Mesothelial cell of epicardium (in vitro differentiated cells): ENCODE data around the gene CYRIA. TPM values are rescaled to one million over a fixed set of nuclear protein-coding genes. Genes with fewer than 3 reads are reported as not detected.

Source experiments
- DNase-seq, 2 experiments: peaks; one replicate each; pipeline ENCODE4 v3.0.0; 2021; ENCODE audit warnings: low spot score in 2 of 2; ENCODE audit not compliant: unreplicated experiment in 2 of 2
- H3K27ac Mint-ChIP-seq: 2 replicates; pipeline ENCODE4 v1.8.0; 2021; ENCODE audit warnings: mixed read lengths
- H3K27me3 Mint-ChIP-seq: 2 replicates; pipeline ENCODE4 v1.8.0; 2021; ENCODE audit warnings: low read depth, mixed read lengths
- H3K36me3 Mint-ChIP-seq: 2 replicates; pipeline ENCODE4 v1.8.0; 2021; ENCODE audit warnings: mixed read lengths
- H3K4me1 Mint-ChIP-seq: 2 replicates; pipeline ENCODE4 v1.8.0; 2021; ENCODE audit warnings: mixed read lengths
- H3K4me3 Mint-ChIP-seq: 2 replicates; pipeline ENCODE4 v1.8.0; 2021; ENCODE audit warnings: mild to moderate bottlenecking, moderate library complexity, mixed read lengths
- H3K9me3 Mint-ChIP-seq: 2 replicates; pipeline ENCODE4 v1.8.0; 2021; ENCODE audit warnings: mixed read lengths
- total RNA-seq: library from RNA; stranded (reverse); gene quantifications from 3 replicates; pipeline ENCODE4 v1.2.1, GENCODE V29; 2021
- TF ChIP-seq, protein P1 (sequence below): fragments of 200-600 bp; sonication (generic); IDR thresholded peaks from one replicate; pipeline ENCODE4 v1.5.0; 2021; ENCODE audit warnings: antibody characterized with exemption; ENCODE audit not compliant: unreplicated experiment

CYRIA gene
- total RNA-seq, 1 donor from 2014 or later, result 4.0 TPM

DNA sequence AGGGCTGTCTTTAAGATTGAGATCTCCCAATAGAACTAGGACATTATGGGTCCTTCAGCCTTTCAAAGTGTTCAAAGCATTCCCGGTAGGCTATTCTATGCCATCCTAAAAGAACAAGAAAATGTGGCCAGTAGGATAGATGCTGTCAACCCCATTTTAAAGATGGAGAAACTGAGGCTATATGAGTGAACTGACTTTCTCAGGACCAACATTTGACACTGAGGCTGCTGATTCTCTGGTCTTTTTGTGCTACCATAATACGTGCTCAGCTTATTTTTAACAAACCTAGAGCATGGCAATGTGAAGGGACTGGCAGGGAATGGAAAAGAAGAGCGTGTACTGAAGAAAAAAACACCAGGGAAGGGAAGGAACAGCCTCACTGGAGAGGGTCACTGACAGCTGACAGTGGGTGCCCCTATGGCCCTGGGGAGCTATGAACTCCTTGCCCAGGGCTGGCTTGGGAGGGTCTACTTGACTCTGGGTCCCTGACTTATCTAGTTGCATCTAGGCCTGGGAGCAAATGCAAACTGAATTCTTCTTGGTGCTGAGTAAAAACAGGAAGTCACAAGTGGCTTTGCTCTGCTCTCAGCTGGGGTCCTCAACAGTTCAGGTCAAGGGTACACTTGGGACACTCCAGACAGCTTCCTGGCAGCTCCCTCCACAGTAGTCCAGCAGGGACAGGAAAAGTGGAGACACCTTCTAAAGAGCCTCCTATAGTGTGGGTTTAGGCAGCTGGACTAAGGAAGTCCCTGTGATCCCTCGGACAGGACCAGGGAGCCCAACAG is 2.3 kb downstream of the CYRIA start:
- Mint-ChIP-seq H3K27me3 (peaks cover 21% of the 10 kb centered on the region), H3K4me1 (peaks cover 21% of the 10 kb centered on the region), H3K36me3 (no peaks in the 10 kb centered on the region), H3K27ac (no peak overlapping the region), H3K9me3 (no peaks in the 10 kb centered on the region), H3K4me3 (no peak overlapping the region)
- TF ChIP-seq, protein P1, sequence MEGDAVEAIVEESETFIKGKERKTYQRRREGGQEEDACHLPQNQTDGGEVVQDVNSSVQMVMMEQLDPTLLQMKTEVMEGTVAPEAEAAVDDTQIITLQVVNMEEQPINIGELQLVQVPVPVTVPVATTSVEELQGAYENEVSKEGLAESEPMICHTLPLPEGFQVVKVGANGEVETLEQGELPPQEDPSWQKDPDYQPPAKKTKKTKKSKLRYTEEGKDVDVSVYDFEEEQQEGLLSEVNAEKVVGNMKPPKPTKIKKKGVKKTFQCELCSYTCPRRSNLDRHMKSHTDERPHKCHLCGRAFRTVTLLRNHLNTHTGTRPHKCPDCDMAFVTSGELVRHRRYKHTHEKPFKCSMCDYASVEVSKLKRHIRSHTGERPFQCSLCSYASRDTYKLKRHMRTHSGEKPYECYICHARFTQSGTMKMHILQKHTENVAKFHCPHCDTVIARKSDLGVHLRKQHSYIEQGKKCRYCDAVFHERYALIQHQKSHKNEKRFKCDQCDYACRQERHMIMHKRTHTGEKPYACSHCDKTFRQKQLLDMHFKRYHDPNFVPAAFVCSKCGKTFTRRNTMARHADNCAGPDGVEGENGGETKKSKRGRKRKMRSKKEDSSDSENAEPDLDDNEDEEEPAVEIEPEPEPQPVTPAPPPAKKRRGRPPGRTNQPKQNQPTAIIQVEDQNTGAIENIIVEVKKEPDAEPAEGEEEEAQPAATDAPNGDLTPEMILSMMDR, result no peak
- DNase-seq, result no peak

- Mint-ChIP-seq H3K9me3 (no peaks in the 10 kb centered on the region), H3K4me1 (peaks cover 26% of the 10 kb centered on the region), H3K27ac (no peak overlapping the region), H3K27me3 (peaks cover 18% of the 10 kb centered on the region), H3K4me3 (no peak overlapping the region), H3K36me3 (no peaks in the 10 kb centered on the region)
- TF ChIP-seq, protein P1, result no peak
- DNase-seq, result no peak
Measured at GRCh38 chr2:16661936-16662839, 3.4 kb downstream of the CYRIA start.

- Mint-ChIP-seq H3K27ac (no peak overlapping the region), H3K4me3 (no peak overlapping the region), H3K36me3 (no peaks in the 10 kb centered on the region), H3K27me3 (peaks cover 17% of the 10 kb centered on the region), H3K4me1 (peaks cover 26% of the 10 kb centered on the region), H3K9me3 (no peaks in the 10 kb centered on the region)
- TF ChIP-seq, protein P1, result no peak
- DNase-seq, result no peak
Measured at GRCh38 chr2:16661526-16661925, 4.1 kb downstream of the CYRIA start.

DNA sequence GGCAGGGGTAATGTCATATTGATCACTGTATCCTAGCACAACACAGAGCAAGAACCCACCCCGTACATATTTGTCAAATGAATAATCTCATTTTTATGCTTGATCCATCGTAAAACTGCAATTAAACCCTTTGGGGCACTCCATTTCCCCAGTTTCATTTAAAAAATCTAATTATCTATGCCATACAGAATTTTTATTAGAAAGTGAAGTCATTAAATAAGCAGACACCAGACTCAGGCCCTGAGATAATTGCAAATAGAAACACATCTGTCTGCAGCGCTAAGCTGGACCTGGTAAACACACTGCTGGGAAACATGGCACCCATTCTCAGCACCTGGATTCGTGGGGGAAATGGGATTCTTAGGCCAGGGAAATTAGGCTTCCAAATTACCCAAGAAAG is 5.1 kb downstream of the CYRIA start:
- peaks cover 11% of the 10 kb centered on the region for H3K27me3 Mint-ChIP-seq
- no peaks in the 10 kb centered on the region for H3K36me3 Mint-ChIP-seq

GRCh38 chr2:16660114-16660513 is 5.5 kb downstream of the CYRIA start:
- H3K27me3 Mint-ChIP-seq, result peaks cover 11% of the 10 kb centered on the region
- H3K36me3 Mint-ChIP-seq, result no peaks in the 10 kb centered on the region
- no peaks in the 10 kb centered on the region for H3K9me3 Mint-ChIP-seq
- TF ChIP-seq, protein P1, result no peak
- peaks cover 19% of the 10 kb centered on the region for H3K4me1 Mint-ChIP-seq
- H3K27ac Mint-ChIP-seq, result no peak overlapping the region
- DNase-seq, result no peak
- no peak overlapping the region for H3K4me3 Mint-ChIP-seq

More for the DNA sequence above, 5.1 kb downstream of the CYRIA start:
- no peak overlapping the region for H3K4me3 Mint-ChIP-seq
- H3K4me1 Mint-ChIP-seq, result peaks cover 22% of the 10 kb centered on the region
- DNase-seq, result no peak
- TF ChIP-seq, protein P1, result no peak
- no peaks in the 10 kb centered on the region for H3K9me3 Mint-ChIP-seq
- no peak overlapping the region for H3K27ac Mint-ChIP-seq
